GM18499 (cell line): ENCODE data around the gene C2CD4A.

ENCODE experiments used
- ATAC-seq: cut with Tn5 transposase; IDR thresholded peaks from one replicate; pipeline ENCODE4 v1.9.1; 2021; ENCODE audit warnings: moderate number of reproducible peaks; ENCODE audit not compliant: insufficient read depth, unreplicated experiment

The C2CD4A gene

DNA sequence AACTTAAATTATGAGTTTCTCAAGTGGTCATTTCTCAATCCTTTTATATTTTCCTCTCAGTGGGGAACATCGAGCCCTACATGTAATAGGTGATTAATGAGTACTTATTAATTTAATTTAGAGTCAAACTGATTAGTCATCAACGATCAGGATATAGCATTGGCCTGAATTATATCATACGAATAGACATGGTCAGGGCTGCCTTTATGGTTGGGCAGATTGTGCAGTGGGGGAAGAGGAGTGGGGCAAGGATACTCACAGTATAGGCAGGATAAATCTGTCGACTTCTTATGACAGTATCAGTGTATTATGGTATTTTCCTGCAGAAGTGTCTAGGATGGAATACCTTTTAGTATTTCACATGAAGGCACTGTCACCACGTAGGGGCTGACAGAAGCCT lies 27.0 kb downstream of the C2CD4A start:
- ATAC-seq, result no peak

DNA sequence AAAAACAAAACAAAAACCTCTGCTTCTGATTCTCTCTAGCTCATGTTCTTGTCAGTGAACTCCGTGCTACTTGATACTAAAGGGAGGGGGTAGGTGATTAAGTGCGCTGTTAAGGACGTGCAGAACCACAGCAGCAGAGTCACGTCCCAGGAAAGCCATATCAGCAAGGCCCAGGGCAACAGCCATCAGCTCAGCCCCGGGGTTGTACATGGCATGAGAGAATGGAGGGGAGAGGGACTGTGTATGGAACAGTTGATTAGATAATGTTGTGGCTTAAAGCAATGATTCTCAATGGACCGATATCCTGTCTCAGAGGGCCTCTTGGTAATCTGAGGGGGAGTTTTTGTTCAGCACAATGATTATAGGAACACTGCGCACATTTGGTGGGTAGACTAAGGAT lies 27.6 kb downstream of the C2CD4A start:
- no peak for ATAC-seq

DNA sequence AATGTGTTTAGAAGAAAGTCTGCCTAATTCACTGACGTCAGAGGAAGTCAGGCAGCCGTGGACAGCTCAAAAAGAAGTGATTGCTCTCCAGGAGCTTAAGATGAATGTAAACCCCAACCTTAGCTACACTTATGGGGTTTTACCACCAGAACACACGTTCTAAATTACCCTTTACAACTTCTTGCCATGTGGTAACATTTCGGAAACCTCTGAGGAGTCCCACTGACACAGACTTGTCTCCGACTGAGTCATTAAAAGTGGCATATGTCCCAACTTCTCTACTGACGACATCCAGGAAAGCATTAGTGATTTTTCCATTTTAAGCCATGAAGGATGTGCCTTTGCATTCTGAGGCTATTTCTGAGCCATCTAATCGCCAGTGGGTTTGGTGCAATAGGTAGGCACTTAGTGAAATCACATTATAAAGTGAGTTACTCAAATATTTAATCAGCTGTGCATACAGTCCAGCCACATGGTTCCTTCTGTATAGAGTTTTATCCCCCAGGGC lies 32.4 kb downstream of the C2CD4A start:
- no peak for ATAC-seq

DNA sequence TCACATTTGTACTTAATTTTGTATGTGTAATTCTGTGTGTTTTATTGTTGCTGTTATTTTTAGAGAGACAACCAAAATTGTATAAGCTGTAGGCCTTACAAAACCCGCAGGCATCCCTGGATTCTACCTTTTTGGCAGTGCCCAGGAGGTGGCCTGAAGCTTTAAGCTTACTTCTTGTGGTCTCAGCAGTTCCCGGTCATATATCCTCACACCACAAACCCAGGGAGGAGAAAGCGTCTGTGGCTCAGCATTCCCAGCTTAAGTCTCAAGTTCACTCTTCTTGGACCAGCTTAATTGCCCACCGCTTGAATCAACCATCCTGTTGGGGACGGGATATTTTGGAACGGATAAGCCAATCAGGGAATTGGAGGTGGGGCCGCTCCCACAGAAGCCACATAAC lies 36.7 kb downstream of the C2CD4A start:
- no peak for ATAC-seq

DNA sequence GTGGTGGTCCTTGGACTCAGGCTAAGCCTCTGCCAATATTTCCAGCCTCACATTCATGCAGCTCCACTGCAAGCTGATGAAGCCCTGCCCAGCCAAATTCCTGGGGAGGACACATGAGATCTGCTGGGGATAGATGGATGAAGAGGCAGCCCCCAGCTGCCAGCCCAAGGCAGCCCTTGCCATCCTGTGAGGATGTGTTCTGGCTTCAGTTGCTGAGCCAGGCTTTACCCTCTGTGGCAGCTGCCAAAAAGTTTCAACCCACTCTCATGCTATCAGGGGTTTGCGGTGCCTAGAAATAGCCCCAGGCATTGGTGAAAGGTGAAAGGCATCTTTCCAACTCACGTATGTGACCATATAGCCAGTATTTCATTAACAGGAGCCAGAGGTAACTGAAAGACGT lies 37.6 kb downstream of the C2CD4A start:
- ATAC-seq, result no peak

DNA sequence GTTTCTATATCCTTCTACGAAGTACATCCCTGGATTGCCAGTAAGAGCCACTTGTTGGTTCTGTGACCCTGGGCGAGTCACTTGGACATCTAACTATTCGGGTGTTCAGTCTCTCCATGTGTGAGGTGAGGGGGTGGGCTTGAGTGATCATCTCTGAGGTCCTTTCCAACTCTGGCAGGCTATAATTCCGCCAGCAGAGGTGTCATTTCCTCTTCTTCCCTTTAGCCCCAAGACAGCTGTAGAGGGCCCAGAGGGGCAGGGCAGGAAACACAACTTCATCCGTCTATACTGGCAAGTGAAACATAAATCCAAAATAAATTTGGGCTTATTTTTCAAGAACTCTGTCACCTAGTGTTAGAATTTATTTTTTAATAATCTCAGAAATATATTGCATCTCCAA lies 38.1 kb downstream of the C2CD4A start:
- ATAC-seq, result no peak

DNA sequence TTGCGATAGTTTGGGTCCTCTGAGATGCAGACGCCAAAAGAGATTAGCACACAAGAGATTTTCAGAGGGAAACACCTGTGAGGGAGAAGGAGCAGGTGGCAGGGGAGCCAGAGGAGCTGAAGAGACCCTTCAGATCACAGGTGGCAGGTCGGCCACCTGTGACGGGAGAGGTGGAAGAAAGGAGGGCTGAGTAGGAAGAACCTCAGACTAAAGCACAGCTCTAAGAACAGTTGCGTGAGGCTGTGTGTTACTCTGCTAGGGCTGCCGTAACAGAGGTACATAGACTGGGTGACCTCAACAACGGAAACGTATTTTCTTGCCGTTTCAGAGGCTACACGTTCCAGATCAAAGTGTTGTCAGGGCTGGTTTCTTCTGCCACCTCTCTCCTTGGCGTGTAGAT lies 38.5 kb downstream of the C2CD4A start:
- ATAC-seq, result no peak

DNA sequence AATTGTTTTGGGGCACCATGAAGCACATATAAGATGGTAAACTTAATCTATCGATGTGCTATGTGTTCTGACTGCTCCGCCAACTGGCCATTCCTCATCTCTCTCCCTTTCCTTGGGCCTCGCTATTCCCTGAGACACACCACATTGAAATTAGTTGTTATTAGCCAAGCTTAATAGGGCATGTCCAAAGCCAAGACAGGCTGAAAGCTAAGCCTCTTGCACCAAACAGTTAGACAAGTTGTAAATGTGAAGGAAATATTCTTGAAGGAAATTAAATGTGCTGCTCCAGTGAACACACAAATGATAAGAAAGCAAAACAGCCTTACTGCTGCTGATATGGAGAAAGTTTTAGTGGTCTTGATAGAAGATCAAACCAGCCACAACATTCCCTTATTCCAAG lies 39.3 kb downstream of the C2CD4A start:
- no peak for ATAC-seq

DNA sequence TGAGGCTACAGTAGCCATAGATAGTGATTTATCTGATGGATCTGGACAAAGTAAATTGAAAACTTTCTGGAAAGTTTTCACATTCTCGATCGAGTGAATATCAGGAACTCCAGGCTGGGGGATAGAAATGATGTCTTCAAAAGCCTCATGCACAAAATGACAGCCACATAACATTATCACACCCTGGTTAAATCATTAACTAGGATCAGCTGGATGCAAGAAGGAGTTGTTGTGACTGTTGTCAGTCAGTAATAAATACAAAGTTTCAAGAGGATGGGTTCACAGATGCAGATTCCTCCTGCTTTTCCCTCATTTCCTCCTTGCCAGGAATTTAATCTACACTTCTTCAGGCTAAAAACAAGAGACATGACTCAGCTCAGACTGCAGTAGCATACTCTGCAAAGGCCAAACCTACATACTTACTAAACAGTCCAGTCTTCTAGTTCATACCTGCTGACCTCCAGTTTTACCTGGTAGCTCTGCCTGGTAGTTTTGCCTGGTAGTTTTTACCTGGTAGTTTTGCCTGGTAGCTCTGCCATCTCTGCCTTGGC lies 40.9 kb downstream of the C2CD4A start:
- ATAC-seq, result no peak

DNA sequence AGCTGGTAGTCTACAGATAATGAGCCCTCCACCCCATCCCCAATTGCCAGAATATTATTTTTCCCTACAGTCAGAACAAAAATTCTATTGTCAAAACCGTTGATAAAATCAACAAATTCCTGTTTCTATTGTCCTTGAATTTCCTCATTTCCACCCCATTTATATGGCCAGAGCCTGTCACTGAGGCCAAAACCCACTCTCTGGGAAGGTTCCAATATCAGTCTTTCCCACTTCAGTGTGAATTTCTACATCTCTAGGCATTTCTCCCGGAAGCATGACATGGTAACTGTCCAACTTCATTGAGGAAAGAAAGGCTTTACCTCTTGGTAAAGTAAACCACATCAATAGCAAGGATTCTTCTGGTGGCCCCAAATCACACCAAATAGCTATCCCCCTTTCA lies 41.6 kb downstream of the C2CD4A start:
- ATAC-seq, result no peak

DNA sequence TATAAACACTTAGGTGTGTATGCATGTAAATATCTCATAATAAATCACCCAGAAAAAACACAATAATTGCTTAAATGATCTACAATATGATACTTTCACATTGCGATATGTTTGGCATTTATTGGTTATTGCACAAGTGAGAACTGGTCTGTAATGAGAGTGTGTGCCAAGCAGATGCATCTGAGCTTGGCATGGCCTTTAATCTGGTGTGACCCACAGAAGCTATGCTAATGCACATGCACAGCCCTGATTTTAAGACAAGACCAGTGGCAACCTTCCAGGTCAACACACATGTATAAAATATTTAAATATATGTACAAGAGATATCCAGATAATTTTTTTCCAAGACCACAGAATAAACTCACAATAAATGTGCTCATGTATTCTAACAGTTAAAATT lies 42.7 kb downstream of the C2CD4A start:
- ATAC-seq, result no peak

DNA sequence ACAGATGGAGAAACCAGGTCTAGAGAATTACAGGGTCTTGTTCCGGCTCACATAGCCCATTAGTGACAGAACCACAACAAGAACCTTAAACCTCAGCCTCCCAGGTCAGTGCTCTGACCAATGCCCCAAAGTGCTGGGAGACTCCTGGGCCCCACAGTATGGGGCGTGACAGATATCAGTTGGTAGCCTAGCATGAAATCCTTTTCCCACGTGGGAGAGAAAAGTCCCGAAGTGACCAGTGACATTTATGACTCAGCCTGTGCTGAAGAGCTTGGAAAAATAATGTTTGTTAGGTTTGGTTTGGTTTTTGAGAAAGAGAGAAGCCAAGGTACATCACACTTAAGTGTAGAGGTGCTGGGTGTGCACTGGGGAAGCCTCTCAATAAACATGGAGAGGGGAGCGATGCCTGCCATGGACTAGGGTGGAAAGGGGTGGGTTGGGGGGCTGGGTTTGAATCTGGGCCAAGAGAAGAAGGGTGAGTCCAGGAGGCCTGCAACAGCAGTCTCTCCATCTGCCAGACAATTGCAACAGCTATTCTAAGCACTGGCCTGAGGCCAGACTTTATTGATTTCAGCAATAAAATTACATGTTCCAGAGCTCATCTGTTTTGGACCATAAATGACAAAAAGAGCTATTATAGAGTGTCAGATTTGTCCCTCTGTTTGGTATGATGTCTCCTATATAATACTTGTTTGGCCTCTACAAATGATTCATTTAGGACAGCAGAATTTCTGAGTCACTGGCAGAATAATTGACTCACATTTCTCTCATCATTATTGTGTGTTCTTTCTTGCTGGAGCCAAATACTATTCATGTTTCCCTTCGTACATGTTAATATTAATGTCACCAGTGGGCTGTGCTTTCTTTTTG lies 43.4 kb downstream of the C2CD4A start:
- ATAC-seq, result no peak

DNA sequence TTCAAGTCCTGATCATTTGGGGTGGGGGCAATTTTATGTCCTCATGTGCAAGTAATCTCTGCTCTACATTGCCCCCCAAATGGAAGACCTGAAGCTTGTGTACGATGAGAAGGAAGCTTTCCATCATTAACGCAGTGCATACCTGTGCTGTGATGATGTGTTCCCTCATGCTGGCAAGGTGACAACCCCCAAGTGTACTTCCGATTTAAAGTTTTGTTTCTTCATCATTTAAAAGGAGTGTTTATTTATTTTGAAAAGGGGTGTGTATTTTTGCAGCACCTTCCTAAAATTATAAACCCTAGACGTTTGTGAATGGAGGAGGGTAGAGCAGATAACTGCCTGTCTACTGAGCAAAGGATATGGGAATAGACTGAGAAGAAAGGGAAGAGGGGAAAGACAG lies 45.3 kb downstream of the C2CD4A start:
- no peak for ATAC-seq

DNA sequence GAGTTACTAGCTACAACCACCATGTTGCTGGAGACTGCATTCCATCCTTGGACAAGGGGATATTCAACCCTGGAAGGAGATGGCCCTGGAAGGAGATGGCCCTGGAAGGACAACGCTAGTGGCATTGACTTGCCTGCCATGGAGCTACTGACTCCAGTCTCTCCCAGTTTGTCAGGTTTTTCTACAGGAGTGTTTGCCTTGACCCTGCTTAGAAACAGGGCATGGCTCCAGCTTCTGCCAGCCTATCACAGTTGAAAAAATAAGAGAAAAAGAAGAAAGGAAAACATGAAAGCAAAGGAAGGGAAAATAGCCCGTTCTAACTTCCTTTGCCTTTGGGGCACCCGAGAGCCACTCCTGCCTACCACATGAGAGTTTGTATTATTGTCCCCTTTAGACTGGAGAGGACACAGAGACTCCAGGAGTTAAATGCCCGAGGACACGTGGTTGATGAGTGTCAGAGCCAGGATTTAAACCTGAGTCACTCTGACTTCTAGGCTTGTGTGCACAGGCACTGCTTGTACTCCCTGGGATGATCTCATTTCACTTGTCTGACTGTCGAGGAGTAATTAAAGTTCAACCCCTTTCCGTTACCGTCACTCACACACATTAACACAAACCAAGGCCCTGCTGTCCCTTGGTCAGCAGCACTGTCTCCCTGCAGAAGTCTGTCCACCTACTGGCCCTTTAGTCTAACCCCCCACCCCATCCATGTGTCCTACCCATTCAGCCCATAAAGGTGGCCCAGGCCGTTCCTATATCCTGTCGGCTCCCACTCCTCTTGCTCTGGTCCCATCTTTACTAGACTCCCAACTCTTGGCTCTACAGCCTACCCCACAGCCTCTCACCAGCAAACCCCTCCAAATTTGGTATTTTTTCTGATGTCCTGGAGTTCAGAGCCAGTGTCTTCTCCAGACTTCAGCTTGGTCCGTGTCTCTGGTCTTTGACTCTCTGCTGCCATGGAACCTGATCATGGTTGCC lies 46.1 kb downstream of the C2CD4A start:
- no peak for ATAC-seq

DNA sequence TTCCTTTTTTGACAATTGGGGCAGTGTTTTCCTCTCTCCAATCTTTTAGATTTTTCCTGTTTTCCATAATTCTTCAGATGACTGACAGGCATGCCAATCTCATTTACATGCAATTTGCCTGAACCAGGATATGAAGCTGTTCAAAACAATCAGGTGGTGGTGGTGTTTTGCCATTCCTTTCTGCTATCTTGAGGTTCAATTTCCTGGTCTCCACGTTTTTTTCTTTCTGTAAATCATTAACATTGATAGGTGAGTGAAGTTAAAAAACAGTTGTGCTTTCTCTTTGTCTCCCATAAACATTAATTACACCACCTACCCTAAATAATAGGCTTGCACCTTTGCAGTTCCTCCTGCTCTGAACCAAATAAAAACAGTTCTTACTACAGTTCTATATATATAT lies 49.1 kb downstream of the C2CD4A start:
- ATAC-seq, result no peak

DNA sequence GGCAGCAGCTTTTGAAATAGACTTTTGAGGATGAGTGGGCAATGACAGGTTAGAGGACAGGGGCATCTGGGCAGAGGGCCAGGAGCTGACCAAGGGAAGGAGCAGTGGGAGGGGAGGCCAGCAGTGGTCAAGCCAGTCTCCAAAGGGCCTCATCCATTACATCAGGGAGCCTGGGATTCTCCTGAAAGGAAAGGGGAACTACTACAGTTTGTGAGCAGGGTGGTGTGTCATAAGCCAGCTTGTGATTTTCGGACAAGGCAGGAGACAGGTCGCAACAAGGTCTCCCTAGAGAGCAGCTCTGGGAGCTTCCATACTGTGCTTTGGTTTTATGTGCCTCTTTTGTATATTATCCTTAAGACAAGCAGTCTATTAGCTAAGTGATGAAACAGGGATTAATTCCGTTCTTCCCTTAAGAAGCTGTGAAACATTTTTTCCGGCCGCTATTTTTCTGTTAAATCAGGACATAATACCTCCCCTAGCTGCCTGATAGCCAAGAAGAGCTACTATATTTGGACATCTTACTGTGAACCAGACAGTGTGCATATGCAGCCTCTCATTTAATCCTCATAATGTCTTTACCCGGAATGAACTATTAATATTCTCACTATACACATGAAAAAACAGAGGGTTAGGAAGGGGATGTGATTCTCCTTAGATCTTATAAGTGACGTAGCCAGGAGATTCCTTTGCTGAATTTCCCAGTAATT lies 51.9 kb downstream of the C2CD4A start:
- ATAC-seq, result no peak

DNA sequence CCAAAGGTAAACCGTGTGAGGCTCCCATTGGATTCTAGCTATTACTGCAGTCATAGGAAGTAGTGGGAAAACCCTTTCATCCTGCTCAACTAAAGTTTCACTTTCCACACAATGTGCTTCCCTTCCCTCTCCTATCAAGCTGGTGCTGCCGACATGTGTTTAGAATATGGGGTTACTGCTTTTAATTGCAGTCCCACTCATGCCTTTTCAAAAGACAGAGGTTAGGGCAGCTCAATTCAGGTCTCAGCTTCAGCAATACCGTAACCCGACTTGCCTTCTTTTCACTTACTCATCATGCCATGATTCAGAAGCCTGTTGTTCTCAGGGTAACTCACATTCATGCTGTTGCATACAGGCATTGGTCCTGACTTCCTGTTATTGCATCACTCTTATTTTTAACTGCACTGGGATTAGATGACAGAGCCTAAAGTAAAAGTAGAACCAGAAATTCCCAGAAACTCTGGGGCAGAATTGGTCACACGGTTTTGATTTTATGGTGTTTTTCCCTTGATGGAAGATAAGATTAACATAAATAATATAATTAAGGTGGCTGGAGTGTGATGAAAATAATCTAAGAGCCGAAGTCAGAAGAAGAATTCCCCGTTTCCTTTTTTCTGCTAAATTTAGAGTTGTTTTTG lies 52.6 kb downstream of the C2CD4A start:
- no peak for ATAC-seq

DNA sequence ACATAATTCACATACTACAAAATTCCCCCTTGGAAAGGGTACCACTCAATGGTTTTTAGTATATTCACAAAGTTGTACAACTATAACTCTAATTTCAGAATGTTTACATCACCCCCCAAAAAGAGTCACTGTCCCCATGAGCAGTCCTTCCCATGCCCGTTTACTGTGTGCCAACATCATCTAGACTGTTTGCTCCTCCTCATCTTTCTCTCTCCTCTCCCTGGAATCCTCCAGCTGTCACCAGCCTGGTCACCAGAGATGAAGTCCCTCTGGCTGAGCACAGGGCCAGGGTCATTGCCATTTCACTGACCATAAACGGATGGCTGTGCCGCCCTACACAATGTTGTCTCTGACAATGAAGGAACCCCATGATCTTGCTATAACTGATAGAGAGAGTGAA lies 53.1 kb downstream of the C2CD4A start:
- no peak for ATAC-seq
